ENCODE measurements around the gene RPL13A. TPM values are rescaled to one million over a fixed set of nuclear protein-coding genes. Genes with fewer than 3 reads are reported as not detected.

RPL13A gene
- total RNA-seq, 1 donor from 2014 or later: 3,026 TPM

DNA sequence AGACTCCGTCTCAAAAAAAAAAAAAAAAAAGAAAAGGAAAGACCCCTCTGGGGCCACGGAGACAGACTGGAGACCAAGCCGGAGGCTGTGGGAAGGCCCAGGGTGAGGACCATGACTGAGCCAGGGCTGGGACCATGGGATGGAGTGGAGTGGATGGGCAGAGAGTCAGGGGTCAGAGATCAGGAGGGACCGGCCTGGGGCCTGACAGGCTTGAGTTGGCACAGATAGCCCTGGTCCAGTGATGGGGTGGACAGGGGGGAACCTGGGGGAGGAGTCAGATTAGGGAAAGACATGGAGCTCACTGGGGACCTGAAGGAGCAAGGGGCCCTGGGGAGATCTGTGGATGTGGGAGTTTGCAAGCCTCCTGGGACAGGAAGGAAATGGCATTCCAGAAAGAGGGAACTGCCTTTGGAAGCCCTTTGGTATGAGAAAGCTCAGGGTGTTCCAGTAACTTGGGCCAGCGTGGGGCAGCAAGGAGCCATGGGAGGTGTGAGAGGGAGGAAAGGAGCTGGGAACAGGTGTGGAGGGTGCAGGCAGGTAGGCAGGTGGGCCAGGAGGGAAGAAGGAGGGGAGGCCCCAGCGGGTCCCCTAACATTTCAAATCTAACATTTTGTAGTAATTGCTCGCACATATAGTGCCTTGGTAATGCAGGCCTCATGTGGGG, 6.3 kb upstream of the RPL13A start:
- TF ChIP-seq, protein P1, sequence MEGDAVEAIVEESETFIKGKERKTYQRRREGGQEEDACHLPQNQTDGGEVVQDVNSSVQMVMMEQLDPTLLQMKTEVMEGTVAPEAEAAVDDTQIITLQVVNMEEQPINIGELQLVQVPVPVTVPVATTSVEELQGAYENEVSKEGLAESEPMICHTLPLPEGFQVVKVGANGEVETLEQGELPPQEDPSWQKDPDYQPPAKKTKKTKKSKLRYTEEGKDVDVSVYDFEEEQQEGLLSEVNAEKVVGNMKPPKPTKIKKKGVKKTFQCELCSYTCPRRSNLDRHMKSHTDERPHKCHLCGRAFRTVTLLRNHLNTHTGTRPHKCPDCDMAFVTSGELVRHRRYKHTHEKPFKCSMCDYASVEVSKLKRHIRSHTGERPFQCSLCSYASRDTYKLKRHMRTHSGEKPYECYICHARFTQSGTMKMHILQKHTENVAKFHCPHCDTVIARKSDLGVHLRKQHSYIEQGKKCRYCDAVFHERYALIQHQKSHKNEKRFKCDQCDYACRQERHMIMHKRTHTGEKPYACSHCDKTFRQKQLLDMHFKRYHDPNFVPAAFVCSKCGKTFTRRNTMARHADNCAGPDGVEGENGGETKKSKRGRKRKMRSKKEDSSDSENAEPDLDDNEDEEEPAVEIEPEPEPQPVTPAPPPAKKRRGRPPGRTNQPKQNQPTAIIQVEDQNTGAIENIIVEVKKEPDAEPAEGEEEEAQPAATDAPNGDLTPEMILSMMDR (conservative IDR thresholded peaks at IDR 0.05): no peak
- Mint-ChIP-seq H3K9me3 (no peaks in the 10 kb centered on the region), H3K27me3 (ENCODE audit: low read depth) (peaks cover 3% of the 10 kb centered on the region), H3K4me1 (peaks cover 8% of the 10 kb centered on the region), H3K27ac (ENCODE audit: unreplicated experiment) (no peak overlapping the region), H3K36me3 (ENCODE audit: low read depth) (no peaks in the 10 kb centered on the region), H3K4me3 (no peak overlapping the region)
- DNase-seq (ENCODE audit: low read depth, low spot score): no peak

GRCh38 chr19:49486232-49486631, 1.2 kb upstream of the RPL13A start:
- H3K27me3 Mint-ChIP-seq (ENCODE audit: low read depth): peaks cover 14% of the 10 kb centered on the region
- H3K4me3 Mint-ChIP-seq: peak overlapping the region; percentile 87
- H3K36me3 Mint-ChIP-seq (ENCODE audit: low read depth): peaks cover 32% of the 10 kb centered on the region
- TF ChIP-seq, protein P1 (conservative IDR thresholded peaks at IDR 0.05): no peak
- peaks cover 30% of the 10 kb centered on the region for H3K4me1 Mint-ChIP-seq
- H3K27ac Mint-ChIP-seq (ENCODE audit: unreplicated experiment): no peak overlapping the region
- DNase-seq (ENCODE audit: low read depth, low spot score): no peak
- no peaks in the 10 kb centered on the region for H3K9me3 Mint-ChIP-seq

DNA sequence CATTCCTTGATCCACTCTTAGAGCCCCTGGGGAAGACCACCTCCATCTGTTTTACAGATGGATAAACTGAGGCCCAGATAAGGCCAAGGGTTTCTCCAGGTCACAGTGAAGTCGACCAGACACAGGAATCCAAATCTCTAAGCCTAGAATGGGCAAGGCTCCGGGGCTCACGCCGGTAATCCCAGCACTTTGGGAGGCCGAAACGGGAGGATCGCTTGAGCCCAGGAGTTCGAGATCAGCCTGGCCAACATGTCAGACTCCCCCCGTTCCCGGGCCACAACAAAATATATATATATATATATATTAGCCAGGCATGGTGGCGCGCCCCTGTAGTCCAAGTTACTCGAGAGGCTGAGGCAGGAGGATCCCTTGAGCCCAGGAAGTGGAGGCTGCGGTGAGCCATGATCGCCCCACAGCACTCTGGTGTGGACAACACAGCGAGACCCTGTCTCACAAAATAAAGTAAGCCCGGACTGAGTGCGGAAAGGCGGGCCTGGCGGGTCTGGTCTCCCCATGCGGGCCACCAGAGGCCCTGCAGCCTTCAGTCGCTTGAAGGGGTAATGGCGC, 615 bp upstream of the RPL13A start:
- H3K27me3 Mint-ChIP-seq (ENCODE audit: low read depth): peaks cover 14% of the 10 kb centered on the region

GRCh38 chr19:49488046-49488862, 846 bp downstream of the RPL13A start:
- DNase-seq (ENCODE audit: low read depth, low spot score): no peak
- peak overlapping the region; percentile 98 for H3K27ac Mint-ChIP-seq (ENCODE audit: unreplicated experiment)
- H3K36me3 Mint-ChIP-seq (ENCODE audit: low read depth): peaks cover 48% of the 10 kb centered on the region
- peaks cover 40% of the 10 kb centered on the region for H3K4me1 Mint-ChIP-seq
- TF ChIP-seq, protein P1 (conservative IDR thresholded peaks at IDR 0.05): no peak
- peak overlapping the region; percentile 98 for H3K4me3 Mint-ChIP-seq
- peaks cover 18% of the 10 kb centered on the region for H3K27me3 Mint-ChIP-seq (ENCODE audit: low read depth)
- no peaks in the 10 kb centered on the region for H3K9me3 Mint-ChIP-seq

More for the DNA sequence above, 615 bp upstream of the RPL13A start:
- no peak for DNase-seq (ENCODE audit: low read depth, low spot score)
- Mint-ChIP-seq H3K27ac (ENCODE audit: unreplicated experiment) (peak overlapping the region; percentile 19), H3K9me3 (no peaks in the 10 kb centered on the region), H3K36me3 (ENCODE audit: low read depth) (peaks cover 35% of the 10 kb centered on the region), H3K4me3 (peak overlapping the region; percentile 98), H3K4me1 (peaks cover 30% of the 10 kb centered on the region)
- TF ChIP-seq, protein P1 (conservative IDR thresholded peaks at IDR 0.05): peak; percentile 45

GRCh38 chr19:49488863-49489537, 1.6 kb downstream of the RPL13A start:
- peaks cover 18% of the 10 kb centered on the region for H3K27me3 Mint-ChIP-seq (ENCODE audit: low read depth)
- H3K36me3 Mint-ChIP-seq (ENCODE audit: low read depth): peaks cover 48% of the 10 kb centered on the region
- peak overlapping the region; percentile 98 for H3K4me3 Mint-ChIP-seq
- no peaks in the 10 kb centered on the region for H3K9me3 Mint-ChIP-seq
- TF ChIP-seq, protein P1 (conservative IDR thresholded peaks at IDR 0.05): no peak
- DNase-seq (ENCODE audit: low read depth, low spot score): no peak
- H3K4me1 Mint-ChIP-seq: peaks cover 40% of the 10 kb centered on the region
- H3K27ac Mint-ChIP-seq (ENCODE audit: unreplicated experiment): peak overlapping the region; percentile 98

Data from neural crest cell (in vitro differentiated cells).